OCI-LY1 (cell line): ENCODE data around the gene MANSC1.

Experiments used
- EZH2 ChIP-seq: fragments of 200-600 bp; sonication (generic), shearing (Covaris generic); IDR thresholded peaks from 2 replicates; pipeline ENCODE4 v1.8.0; 2017; ENCODE audit warnings: borderline replicate concordance, mixed run types, mild to moderate bottlenecking, antibody characterized with exemption, low read length, moderate library complexity, mixed read lengths
- TF ChIP-seq, protein P1 (sequence below): fragments of 200-600 bp; sonication (generic), shearing (Covaris generic); IDR thresholded peaks from 2 replicates; pipeline ENCODE4 v1.5.1; 2017; ENCODE audit warnings: mild to moderate bottlenecking, antibody characterized with exemption, low read length, moderate library complexity, mixed read lengths

DNA sequence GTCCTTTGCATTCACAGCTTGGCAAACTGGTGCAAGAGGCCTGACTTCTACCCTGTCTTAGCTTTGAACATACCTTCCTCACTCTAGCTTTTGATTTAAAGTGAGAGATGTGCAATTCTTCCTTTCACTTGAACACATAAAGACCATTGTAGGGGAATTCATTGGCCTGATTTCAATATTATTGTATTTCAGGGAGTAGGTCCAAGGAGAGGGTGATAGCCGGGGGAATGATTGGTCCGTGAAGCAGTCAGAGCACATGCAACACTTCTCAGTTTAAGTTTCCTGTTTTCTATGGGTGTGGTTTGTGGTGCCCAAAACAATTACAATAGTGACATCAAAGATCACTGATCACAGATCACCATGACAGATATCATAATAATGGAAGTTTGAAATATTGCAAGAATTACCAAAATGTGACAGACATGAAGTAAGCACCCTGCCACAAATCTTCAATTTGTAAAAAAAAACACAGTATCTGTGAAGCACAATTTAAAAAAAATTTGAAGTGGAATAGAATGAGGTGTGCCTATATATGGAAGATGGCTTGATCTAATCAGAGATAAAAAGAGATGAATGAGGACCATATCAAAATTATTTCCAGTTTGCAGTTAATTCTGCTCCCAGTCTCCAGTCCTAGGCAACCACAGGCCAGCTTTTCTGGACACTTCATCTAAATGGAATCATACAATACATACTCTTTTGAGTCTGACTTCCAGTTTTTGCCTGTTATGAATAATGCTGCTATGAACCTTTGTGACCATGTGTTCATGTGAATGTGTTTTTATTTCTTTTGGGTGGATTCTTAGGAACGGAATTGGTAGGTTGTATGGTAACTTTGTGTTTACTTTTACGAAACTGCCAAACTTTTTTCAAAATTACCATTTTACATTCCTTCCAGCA, 30.0 kb upstream of the MANSC1 start:
- no peak for TF ChIP-seq EZH2
- TF ChIP-seq, protein P1, sequence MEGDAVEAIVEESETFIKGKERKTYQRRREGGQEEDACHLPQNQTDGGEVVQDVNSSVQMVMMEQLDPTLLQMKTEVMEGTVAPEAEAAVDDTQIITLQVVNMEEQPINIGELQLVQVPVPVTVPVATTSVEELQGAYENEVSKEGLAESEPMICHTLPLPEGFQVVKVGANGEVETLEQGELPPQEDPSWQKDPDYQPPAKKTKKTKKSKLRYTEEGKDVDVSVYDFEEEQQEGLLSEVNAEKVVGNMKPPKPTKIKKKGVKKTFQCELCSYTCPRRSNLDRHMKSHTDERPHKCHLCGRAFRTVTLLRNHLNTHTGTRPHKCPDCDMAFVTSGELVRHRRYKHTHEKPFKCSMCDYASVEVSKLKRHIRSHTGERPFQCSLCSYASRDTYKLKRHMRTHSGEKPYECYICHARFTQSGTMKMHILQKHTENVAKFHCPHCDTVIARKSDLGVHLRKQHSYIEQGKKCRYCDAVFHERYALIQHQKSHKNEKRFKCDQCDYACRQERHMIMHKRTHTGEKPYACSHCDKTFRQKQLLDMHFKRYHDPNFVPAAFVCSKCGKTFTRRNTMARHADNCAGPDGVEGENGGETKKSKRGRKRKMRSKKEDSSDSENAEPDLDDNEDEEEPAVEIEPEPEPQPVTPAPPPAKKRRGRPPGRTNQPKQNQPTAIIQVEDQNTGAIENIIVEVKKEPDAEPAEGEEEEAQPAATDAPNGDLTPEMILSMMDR = no peak
